Immature natural killer cell (primary cell): ENCODE measurements around the gene SPATA31D1. TPM values are rescaled to one million over a fixed set of nuclear protein-coding genes. Genes with fewer than 3 reads are reported as not detected.
"Not testable (repeated sequence)": the region's sequence is repeated elsewhere in the genome, so short reads cannot be mapped to it uniquely, and the experiment has no call there.

Experiments used
- DNase-seq, 3 donors: peaks; one replicate each; pipeline ENCODE4 v3.0.0; 2022; ENCODE audit warnings: mixed read lengths in 1 of 3
- H3K27ac Mint-ChIP-seq, 6 donors: one replicate each; pipeline ENCODE4 v1.8.0; 2020; ENCODE audit warnings: mixed read lengths in 6 of 6, mild to moderate bottlenecking in 5 of 6, inconsistent platforms in 4 of 6, moderate library complexity in 3 of 6
- H3K27me3 Mint-ChIP-seq, 3 donors: one replicate each; pipeline ENCODE4 v1.8.0; 2020 to 2021; ENCODE audit warnings: low read depth in 3 of 3, mild to moderate bottlenecking in 3 of 3, mixed read lengths in 3 of 3, moderate library complexity in 3 of 3, inconsistent platforms in 1 of 3
- H3K36me3 Mint-ChIP-seq, 3 donors: one replicate each; pipeline ENCODE4 v1.8.0; 2020; ENCODE audit warnings: mixed read lengths in 3 of 3, inconsistent platforms in 2 of 3, mild to moderate bottlenecking in 2 of 3
- H3K4me1 Mint-ChIP-seq, 2 donors: one replicate each; pipeline ENCODE4 v1.8.0; 2020; ENCODE audit warnings: inconsistent platforms in 2 of 2, mild to moderate bottlenecking in 2 of 2, mixed read lengths in 2 of 2, moderate library complexity in 1 of 2
- H3K4me3 Mint-ChIP-seq, 5 donors: one replicate each; pipeline ENCODE4 v1.8.0; 2020; ENCODE audit warnings: mild to moderate bottlenecking in 5 of 5, mixed read lengths in 5 of 5, inconsistent platforms in 3 of 5, moderate library complexity in 3 of 5
- H3K9me3 Mint-ChIP-seq, 6 donors: one replicate each; pipeline ENCODE4 v1.8.0; 2020; ENCODE audit warnings: mild to moderate bottlenecking in 6 of 6, mixed read lengths in 6 of 6, inconsistent platforms in 4 of 6, moderate library complexity in 3 of 6
- polyA plus RNA-seq, 3 donors: library from polyadenylated mRNA; unstranded; fragments of 300-500 nt; fragmentation: Illumina TruSeq; gene quantifications; one replicate each; pipeline ENCODE4 v1.2.3, GENCODE V29; 2021

SPATA31D1 gene
- not detected for polyA plus RNA-seq

GRCh38 chr9:81988472-81988871, at the start of gene SPATA31D1:
Gene SPATA31D1, plus strand, starts transcription at chr9:81988772. Its CDS starts 47 bp downstream, at chr9:81988819.
- not testable (repeated sequence) for H3K36me3 Mint-ChIP-seq, H3K27me3 Mint-ChIP-seq, H3K27ac Mint-ChIP-seq, H3K9me3 Mint-ChIP-seq, H3K4me1 Mint-ChIP-seq, DNase-seq, H3K4me3 Mint-ChIP-seq

- DNase-seq, H3K4me1 Mint-ChIP-seq, H3K4me3 Mint-ChIP-seq, H3K9me3 Mint-ChIP-seq, H3K27ac Mint-ChIP-seq, H3K36me3 Mint-ChIP-seq, H3K27me3 Mint-ChIP-seq: not testable (repeated sequence)
These were observed 45.2 kb upstream of the SPATA31D1 start, which contains the start of gene SPATA31D3 for GRCh38 chr9:81943393-81943792. Gene SPATA31D3, plus strand, starts transcription at chr9:81943500. Its CDS starts 86 bp downstream, at chr9:81943586.

- H3K4me1 Mint-ChIP-seq, DNase-seq, H3K9me3 Mint-ChIP-seq, H3K4me3 Mint-ChIP-seq, H3K27me3 Mint-ChIP-seq, H3K36me3 Mint-ChIP-seq, H3K27ac Mint-ChIP-seq: not testable (repeated sequence)
These were observed 39.9 kb upstream of the SPATA31D1 start for GRCh38 chr9:81948650-81949049.

DNA sequence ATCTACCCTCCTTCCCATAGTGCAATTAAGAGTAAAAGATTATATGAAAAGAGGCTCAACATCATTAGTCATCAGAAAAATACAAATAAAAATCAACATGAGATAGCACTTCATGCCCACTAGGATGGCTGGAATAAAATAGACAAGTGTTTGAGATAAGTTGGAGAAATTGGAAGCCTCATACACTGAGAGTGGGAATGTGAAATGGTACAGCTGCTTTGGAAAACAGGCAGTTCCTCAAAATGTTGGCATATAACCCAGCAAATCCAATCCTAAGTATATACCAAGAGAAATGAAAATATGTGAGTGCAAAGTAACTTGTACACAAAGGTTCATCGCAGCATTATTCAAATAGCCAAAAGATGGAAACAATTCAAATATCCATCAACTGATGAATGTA, 35.5 kb upstream of the SPATA31D1 start:
- no peak for DNase-seq
- Mint-ChIP-seq H3K9me3 (peaks cover 9 to 30% (median 15%) of the 10 kb centered on the region in 6 donors), H3K27me3 (peaks cover 0 to 2% (median 2%) of the 10 kb centered on the region in 3 donors), H3K36me3 (peaks cover 3 to 7% (median 5%) of the 10 kb centered on the region in 3 donors), H3K4me3 (no peak overlapping the region), H3K27ac (no peak overlapping the region), H3K4me1 (no peaks in the 10 kb centered on the region)

GRCh38 chr9:81955625-81956024, 32.9 kb upstream of the SPATA31D1 start:
- no peak for DNase-seq
- Mint-ChIP-seq H3K9me3 (peaks cover 9 to 30% (median 15%) of the 10 kb centered on the region in 6 donors), H3K27ac (no peak overlapping the region), H3K4me3 (no peak overlapping the region), H3K4me1 (no peaks in the 10 kb centered on the region), H3K36me3 (peaks cover 3 to 7% (median 5%) of the 10 kb centered on the region in 3 donors), H3K27me3 (peaks cover 1 to 2% (median 2%) of the 10 kb centered on the region in 3 donors)

GRCh38 chr9:81964218-81965171, 24.1 kb upstream of the SPATA31D1 start:
- H3K27ac Mint-ChIP-seq = no peak overlapping the region
- no peak for DNase-seq
- no peaks in the 10 kb centered on the region for H3K4me1 Mint-ChIP-seq
- peaks cover 2 to 4% (median 3%) of the 10 kb centered on the region in 3 donors for H3K27me3 Mint-ChIP-seq
- no peaks in the 10 kb centered on the region for H3K36me3 Mint-ChIP-seq
- no peak overlapping the region for H3K4me3 Mint-ChIP-seq
- H3K9me3 Mint-ChIP-seq = peaks cover 0 to 5% (median 0%) of the 10 kb centered on the region in 6 donors

DNA sequence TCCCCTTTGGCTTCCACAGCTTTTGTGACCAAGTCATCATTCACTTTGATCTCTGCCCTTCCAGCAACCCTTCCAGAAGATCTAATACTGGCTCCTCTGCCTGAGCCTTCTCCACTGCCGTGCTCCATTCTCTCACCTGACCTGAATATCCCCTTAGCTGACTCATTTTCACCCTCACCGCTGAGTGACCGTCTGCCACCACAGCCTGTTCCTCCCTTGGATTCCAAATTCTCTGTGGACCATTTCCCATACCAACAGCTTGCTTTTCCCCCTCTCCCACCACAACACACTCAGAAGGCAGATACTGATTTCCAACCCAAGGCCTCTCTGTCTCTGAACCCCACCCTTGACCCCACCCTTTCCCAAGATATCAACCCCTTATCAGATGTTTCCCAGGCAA, 20.5 kb upstream of the SPATA31D1 start:
- no peaks in the 10 kb centered on the region for H3K4me1 Mint-ChIP-seq
- DNase-seq = no peak
- H3K27ac Mint-ChIP-seq = no peak overlapping the region
- peaks cover 0 to 8% (median 2%) of the 10 kb centered on the region in 3 donors for H3K27me3 Mint-ChIP-seq
- H3K4me3 Mint-ChIP-seq = no peak overlapping the region
- peaks cover 0 to 3% (median 0%) of the 10 kb centered on the region in 6 donors for H3K9me3 Mint-ChIP-seq
- no peaks in the 10 kb centered on the region for H3K36me3 Mint-ChIP-seq

GRCh38 chr9:81969971-81970370, 18.6 kb upstream of the SPATA31D1 start:
- no peak for DNase-seq
- H3K4me3 Mint-ChIP-seq = no peak overlapping the region
- no peaks in the 10 kb centered on the region for H3K36me3 Mint-ChIP-seq
- H3K27me3 Mint-ChIP-seq = peaks cover 0 to 8% (median 2%) of the 10 kb centered on the region in 3 donors
- no peaks in the 10 kb centered on the region for H3K4me1 Mint-ChIP-seq
- no peak overlapping the region for H3K27ac Mint-ChIP-seq
- H3K9me3 Mint-ChIP-seq = peaks cover 0 to 3% (median 0%) of the 10 kb centered on the region in 6 donors

GRCh38 chr9:81971727-81972126, 16.8 kb upstream of the SPATA31D1 start:
- DNase-seq = no peak
- H3K9me3 Mint-ChIP-seq = peaks cover 0 to 3% (median 0%) of the 10 kb centered on the region in 6 donors
- no peaks in the 10 kb centered on the region for H3K4me1 Mint-ChIP-seq
- H3K27ac Mint-ChIP-seq = no peak overlapping the region
- no peak overlapping the region for H3K4me3 Mint-ChIP-seq
- no peaks in the 10 kb centered on the region for H3K36me3 Mint-ChIP-seq
- peaks cover 2 to 8% (median 2%) of the 10 kb centered on the region in 3 donors for H3K27me3 Mint-ChIP-seq

DNA sequence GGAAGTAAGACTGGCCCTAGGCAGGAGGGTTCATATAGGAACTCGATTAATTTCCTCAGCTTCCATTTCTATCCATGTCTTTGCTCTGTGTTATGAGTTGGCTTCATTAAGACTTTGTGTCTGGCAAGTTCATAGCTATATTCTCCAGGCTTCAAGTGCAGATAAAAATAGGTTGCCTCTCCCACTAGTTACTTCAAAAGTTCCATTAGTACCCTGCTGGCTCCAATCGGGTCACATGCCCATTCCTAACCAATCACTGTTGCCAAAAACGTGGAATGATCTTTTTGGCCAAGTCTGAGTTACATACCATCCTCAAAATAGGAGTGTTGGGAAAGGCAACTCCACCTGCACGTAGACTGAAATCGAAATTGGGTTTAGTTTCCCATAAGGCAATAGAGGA, 13.8 kb upstream of the SPATA31D1 start:
- H3K4me3 Mint-ChIP-seq = no peak overlapping the region
- no peak overlapping the region for H3K27ac Mint-ChIP-seq
- H3K36me3 Mint-ChIP-seq = no peaks in the 10 kb centered on the region
- no peaks in the 10 kb centered on the region for H3K9me3 Mint-ChIP-seq
- DNase-seq = no peak
- H3K27me3 Mint-ChIP-seq = peaks cover 0 to 3% (median 2%) of the 10 kb centered on the region in 3 donors
- no peaks in the 10 kb centered on the region for H3K4me1 Mint-ChIP-seq

DNA sequence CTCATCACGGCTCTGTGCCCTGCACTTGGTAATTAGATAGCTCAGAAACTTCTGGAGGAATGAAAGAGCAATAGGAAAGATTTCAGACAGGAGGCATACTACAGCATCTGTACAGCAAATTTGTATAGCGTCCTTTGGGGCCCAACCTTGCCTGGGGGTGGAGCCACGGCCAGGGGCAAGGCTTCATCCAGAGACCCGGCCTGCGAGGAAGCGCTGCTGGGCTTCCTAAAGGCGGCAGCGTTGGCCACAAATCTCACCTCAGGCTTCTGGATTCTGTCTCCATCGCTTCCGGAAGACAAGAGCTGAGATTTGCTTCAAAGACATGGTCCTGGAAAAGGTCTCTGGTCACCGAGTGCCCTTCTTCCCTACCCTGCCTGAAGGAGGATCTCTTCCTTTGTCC, 12.2 kb upstream of the SPATA31D1 start:
- H3K4me1 Mint-ChIP-seq = no peaks in the 10 kb centered on the region
- no peak overlapping the region for H3K4me3 Mint-ChIP-seq
- no peaks in the 10 kb centered on the region for H3K9me3 Mint-ChIP-seq
- H3K27ac Mint-ChIP-seq = no peak overlapping the region
- peaks cover 0 to 2% (median 0%) of the 10 kb centered on the region in 3 donors for H3K27me3 Mint-ChIP-seq
- no peak for DNase-seq
- no peaks in the 10 kb centered on the region for H3K36me3 Mint-ChIP-seq

DNA sequence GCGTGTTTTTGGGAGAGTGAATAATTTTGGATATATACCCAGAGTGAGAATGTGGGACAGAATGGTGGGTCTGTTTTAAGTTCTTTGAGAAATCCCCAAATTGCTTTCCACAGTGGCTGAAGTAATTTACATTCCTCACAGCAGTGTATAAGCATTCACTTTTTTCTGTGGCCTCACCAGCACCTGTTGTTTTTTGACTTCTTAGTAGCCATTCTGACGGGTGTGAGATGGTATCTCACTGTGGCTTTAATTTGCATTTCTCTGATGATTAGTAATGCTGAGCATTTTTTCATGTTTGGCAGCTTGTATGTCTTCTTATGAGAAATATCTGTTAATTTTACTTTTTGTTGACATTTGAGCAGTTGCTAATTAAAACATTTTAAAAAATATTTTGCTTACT, 9.4 kb upstream of the SPATA31D1 start:
- Mint-ChIP-seq H3K9me3 (no peaks in the 10 kb centered on the region), H3K27ac (no peak overlapping the region)

GRCh38 chr9:81980568-81980967, 8.0 kb upstream of the SPATA31D1 start:
- H3K27me3 Mint-ChIP-seq = peaks cover 0 to 3% (median 0%) of the 10 kb centered on the region in 3 donors
- no peaks in the 10 kb centered on the region for H3K9me3 Mint-ChIP-seq
- no peak for DNase-seq
- H3K4me1 Mint-ChIP-seq = no peaks in the 10 kb centered on the region
- H3K27ac Mint-ChIP-seq = no peak overlapping the region
- H3K36me3 Mint-ChIP-seq = no peaks in the 10 kb centered on the region
- no peak overlapping the region for H3K4me3 Mint-ChIP-seq

More for the DNA sequence above, 9.4 kb upstream of the SPATA31D1 start:
- H3K36me3 Mint-ChIP-seq = no peaks in the 10 kb centered on the region
- no peak overlapping the region for H3K4me3 Mint-ChIP-seq
- no peak for DNase-seq
- H3K4me1 Mint-ChIP-seq = no peaks in the 10 kb centered on the region
- peaks cover 0 to 5% (median 0%) of the 10 kb centered on the region in 3 donors for H3K27me3 Mint-ChIP-seq

DNA sequence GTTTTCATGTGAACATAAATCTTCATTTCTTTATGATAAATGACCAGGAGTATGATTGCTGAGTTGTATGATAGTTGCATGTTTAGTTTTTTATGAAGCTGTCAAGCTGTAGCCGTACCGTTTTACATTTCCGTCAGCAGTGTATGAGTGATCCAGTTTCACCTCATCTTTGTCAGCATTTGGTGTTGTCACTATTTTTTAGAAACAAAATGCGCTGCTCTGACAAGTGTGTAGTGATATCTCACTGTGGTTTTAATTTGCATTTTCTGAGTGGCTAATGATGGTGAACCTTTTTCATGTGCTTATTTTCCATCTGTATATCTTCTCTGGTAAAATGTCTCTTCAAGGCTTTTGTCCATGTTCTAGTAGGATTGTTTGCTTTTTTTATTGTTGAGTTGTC, 6.7 kb upstream of the SPATA31D1 start:
- no peaks in the 10 kb centered on the region for H3K4me1 Mint-ChIP-seq
- H3K36me3 Mint-ChIP-seq = no peaks in the 10 kb centered on the region
- DNase-seq = no peak
- peaks cover 0 to 3% (median 2%) of the 10 kb centered on the region in 3 donors for H3K27me3 Mint-ChIP-seq
- H3K9me3 Mint-ChIP-seq = no peaks in the 10 kb centered on the region
- H3K4me3 Mint-ChIP-seq = no peak overlapping the region
- H3K27ac Mint-ChIP-seq = no peak overlapping the region
